Fibroblast of skin of left biceps (primary cell): Measurements from ENCODE around the gene MMP23B.

Experiments
- DNase-seq, 2 experiments: peaks; one replicate each; pipeline ENCODE4 v3.0.0-alpha.2; 2013; ENCODE audit warnings: low read depth in 2 of 2

Gene MMP23B

DNA sequence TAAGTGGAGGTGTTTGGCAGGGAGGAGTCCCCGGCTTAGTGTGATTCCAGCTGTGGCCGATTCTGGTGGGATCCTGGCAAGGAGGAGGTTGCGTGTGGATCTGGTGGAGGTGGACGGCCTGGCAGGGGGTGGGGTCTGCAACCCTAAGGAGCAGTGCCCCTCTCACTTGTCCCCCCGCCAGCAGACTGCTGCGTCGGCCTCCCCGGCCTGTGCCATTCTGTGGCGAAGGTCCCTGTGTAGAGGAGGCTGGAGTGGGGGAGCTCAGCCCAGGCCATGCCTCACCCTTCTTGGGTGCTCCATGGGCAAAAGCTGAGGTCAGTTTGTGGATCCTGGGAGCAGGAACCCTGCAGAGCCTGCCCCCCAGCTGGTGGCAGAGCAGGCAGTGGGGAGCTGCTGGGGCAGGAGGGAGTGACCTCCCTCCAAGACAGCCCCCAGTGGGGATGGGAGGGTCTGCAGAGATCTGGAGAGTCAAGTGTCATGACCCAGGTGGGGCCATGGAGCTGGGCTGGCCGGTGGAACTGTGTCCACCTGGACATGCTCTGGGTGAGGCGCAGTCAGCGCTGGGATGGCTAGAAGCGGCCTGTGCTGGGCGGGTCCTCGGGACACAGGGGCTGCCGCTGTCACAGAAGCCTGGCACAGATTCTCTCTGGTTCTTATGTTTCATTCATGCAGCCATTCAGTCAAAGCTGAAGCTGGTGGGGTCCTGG is 11.4 kb upstream of the MMP23B start:
- DNase-seq, result no peak

GRCh38 chr1:1621173-1622009 is 10.6 kb upstream of the MMP23B start:
- DNase-seq, result no peak

DNA sequence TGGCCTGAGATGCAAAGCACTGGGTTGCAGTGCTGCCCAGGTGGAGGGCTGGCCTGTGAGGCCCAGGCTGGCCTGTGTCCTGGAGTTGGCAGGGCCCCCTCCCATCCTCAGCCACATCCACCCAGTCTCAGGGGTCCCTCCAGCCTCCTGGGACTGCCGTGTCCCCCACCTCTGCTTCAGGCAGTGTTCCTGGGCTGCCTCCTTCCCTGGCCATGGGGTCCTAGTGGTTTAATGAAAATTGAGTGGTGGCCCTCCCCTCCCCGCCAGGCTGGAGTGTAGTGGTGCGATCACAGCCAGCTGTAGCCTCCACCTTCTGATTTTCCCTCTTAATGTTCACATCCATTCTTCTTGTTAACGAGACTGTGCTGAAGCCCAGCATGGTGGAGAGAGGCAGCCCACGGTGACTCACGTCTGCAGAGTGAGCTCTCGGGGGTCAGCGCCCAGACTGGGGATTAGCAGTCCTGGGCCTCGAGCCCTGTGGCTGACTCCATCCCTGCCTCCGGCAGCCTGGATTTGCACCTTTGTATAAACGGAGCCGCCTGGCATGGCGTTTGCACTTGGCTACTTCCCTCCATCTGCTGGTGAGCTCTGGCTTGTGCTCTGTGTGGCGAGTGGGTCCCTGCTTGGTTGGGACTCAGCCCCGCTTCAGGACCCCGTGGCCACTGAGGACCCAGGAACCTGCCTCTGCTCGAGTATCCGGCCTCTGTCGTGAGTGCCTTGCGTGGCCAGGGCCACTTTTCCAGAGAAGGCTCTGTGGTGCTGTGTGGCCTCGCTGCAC is 9.8 kb upstream of the MMP23B start:
- no peak for DNase-seq

DNA sequence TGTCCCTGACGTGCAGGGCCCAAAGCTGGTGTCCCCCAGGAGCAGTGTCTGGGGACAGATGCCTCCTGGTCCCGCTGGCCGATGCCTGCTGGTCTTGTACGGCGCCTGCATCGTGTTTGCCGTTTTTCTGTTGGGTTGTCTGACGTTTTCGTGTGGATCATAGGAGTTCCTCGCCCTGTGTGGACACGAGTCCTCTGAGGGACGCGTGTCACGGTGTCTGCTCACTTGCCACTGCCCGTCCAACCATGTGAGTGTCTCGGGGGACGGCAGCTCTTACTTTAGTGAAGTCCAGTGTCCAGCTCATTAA is 9.2 kb upstream of the MMP23B start:
- no peak for DNase-seq

DNA sequence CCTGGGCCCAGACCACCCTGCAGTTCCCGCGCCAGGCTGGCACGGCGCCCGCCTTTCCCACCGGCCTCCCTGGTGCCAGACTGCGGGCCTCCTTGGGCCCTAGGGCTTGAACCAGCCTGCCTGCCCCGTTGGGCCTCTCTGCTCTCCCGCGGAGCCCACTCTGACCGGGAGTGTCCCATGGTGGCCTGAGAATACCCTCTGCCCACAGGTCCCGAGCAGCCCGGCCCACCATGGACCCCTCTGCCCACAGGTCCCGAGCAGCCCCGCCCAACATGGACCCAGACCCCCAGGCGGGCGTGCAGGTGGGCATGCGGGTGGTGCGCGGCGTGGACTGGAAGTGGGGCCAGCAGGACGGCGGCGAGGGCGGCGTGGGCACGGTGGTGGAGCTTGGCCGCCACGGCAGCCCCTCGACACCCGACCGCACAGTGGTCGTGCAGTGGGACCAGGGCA is 8.8 kb upstream of the MMP23B start:
- DNase-seq, result no peak

GRCh38 chr1:1623631-1624442 is 8.1 kb upstream of the MMP23B start:
- no peak for DNase-seq

DNA sequence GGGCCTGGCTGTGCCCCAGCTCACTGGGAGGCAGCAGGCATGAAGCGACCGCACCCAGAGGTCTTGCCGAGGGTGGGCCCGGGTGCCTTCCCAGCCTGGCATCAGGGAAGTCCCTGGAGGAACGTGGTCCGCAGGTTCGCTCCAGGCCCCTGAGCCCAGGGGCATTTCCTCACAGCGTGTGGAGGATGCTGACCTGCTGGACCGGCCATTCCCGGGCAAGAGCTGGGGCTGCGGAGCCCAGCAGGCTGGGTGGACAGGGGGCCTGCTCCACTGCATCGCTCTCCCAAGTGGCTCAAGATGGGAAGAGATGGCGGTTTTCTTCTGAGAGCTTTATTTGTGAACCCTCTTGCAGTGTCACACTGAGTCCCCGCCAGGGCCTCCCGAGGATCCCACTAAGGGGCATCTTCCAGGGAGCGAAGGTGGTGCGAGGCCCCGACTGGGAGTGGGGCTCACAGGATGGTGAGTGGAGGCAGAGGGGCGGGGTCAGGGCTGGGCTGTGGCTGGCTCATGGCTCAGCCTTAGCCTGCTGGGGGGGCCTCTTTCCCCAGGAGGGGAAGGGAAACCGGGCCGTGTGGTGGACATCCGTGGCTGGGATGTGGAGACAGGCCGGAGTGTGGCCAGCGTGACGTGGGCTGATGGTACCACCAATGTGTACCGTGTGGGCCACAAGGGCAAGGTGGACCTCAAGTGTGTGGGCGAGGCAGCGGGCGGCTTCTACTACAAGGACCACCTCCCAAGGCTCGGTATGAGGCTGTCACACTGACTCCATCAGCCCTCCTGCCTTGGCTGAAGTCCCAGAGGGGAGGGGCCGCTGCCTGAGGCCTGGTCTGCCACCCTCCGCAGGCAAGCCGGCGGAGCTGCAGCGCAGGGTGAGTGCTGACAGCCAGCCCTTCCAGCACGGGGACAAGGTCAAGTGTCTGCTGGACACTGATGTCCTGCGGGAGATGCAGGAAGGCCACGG is 7.2 kb upstream of the MMP23B start:
- no peak for DNase-seq

DNA sequence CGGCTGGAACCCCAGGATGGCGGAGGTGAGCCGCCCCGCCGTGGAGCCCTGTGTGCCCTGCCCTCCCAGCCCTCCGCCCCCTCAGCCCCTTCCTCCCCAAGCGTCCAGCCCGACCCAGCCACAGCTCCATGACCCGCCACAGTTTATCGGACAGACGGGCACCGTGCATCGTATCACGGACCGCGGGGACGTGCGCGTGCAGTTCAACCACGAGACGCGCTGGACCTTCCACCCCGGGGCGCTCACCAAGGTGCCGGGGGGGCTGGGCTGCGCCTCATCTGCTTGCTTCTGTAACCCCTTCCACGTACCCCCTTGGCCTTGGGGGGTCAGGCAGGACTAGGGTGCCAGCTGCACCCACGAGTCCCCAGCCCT is 6.6 kb upstream of the MMP23B start:
- DNase-seq, result no peak

- DNase-seq, result no peak
Observed at GRCh38 chr1:1625824-1626206, 6.2 kb upstream of the MMP23B start.

DNA sequence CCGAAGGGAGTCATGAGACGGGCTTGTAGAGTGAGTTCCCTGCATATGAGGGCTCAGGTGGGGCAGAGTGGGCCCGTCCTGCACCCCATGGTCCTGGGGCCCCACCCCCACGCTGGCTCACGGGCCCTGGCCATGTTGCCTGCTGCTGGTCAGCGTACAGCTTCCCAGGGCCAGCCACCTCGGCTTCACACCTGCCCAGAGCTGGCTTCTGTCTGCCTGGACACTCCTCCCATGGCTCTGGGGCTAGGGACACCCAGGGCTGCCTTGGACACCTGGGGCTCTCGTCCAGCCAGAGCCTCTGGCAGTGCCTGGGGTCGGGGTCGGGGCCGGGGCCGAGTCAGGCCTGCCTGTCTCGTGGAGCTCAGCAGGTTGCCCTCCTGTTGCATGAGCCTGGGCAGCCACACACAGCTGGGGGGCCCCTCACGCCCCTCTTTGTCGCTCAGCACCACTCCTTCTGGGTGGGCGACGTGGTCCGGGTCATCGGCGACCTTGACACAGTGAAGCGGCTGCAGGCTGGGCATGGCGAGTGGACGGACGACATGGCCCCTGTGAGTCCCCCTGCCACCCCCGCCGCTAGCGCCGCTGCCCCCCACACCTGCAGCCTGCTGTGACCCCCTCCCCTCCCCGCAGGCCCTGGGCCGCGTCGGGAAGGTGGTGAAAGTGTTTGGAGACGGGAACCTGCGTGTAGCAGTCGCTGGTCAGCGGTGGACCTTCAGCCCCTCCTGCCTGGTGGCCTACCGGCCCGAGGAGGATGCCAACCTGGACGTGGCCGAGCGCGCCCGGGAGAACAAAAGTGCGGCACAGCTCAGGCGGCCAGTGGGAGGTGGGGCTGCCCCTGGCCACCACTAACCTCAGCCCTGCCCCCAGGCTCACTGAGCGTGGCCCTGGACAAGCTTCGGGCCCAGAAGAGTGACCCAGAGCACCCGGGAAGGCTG is 5.5 kb upstream of the MMP23B start:
- DNase-seq, result no peak

DNA sequence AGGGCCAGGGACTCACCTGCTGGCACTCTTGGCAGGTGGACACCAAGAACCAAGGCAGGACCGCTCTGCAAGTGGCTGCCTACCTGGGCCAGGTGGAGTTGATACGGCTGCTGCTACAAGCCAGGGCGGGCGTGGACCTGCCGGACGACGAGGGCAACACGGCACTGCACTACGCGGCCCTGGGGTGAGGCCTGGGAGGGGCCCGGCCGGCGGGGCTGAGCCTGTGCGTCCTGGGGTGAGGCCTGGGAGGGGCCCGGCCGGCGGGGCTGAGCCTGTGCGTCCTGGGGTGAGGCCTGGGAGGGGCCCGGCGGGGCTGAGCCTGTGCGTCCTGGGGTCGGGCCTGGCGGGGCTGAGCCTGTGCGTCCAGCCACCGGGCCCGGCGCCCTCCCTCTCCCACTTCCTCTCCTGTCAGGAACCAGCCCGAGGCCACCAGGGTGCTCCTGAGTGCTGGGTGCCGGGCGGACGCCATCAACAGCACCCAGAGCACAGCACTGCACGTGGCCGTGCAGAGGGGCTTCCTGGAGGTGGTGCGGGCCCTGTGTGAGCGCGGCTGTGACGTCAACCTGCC is 4.6 kb upstream of the MMP23B start:
- no peak for DNase-seq

GRCh38 chr1:1627829-1628753 is 3.9 kb upstream of the MMP23B start:
- no peak for DNase-seq

DNA sequence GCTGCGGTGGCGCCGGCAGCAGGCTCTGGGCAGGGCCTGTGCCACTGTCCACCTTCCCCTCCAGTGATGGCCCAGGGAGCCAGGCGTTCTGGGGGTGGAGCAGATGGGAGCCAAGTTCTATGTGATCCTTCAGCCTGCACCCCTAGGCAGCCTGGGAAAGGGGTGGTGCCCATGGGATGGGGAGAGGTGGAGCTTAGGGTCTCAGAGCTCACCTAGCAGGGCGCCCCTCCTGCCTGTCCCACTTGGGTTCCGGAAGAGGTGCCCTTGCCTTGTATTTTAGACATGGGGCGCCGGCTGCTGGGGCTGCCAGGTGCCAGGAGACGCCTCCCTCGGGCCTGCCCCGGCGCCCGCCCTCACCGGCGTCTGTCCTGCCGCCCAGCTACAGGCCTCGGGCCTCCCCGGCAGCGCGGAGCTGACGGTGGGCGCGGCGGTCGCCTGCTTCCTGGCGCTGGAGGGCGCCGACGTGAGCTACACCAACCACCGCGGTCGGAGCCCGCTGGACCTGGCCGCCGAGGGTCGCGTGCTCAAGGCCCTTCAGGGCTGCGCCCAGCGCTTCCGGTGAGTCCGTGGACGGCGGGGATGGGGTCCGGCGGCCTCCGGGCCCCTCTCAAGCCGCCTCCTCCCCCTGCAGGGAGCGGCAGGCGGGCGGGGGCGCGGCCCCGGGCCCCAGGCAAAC is 3.1 kb upstream of the MMP23B start:
- DNase-seq, result no peak

GRCh38 chr1:1629430-1630190 is 2.4 kb upstream of the MMP23B start:
- DNase-seq, result no peak

- peak; percentile 30 to 43 for DNase-seq
Observed at GRCh38 chr1:1630191-1630964, 1.6 kb upstream of the MMP23B start.
